GM23338 (cell line): ENCODE measurements around the gene TIE1. TPM values are rescaled to one million over a fixed set of nuclear protein-coding genes. Genes with fewer than 3 reads are reported as not detected.

Experiments used
- ATAC-seq: fragments of 200-7000 bp; cut with Tn5 transposase; 3 replicates; pipeline ENCODE4 v1.9.1; 2020
- DNase-seq: peaks from one replicate; pipeline ENCODE4 v3.0.0-alpha.2; 2015; ENCODE audit warnings: low spot score
- H2AFZ ChIP-seq: fragments of 200-600 bp; sonication (generic); 2 replicates; pipeline ENCODE4 v1.8.0; 2016; ENCODE audit warnings: antibody characterized with exemption, mild to moderate bottlenecking, moderate library complexity
- H3F3A ChIP-seq: fragments of 200-600 bp; sonication (generic); replicated peaks from 2 replicates; pipeline ENCODE4 v1.8.0; 2017; ENCODE audit warnings: antibody characterized with exemption, mixed run types, low read depth
- H3K27ac ChIP-seq: fragments of 200-600 bp; sonication (generic); 2 replicates; pipeline ENCODE4 v1.6.1; 2016; ENCODE audit warnings: low read depth
- H3K27me3 ChIP-seq: fragments of 200-600 bp; sonication (generic); 2 replicates; pipeline ENCODE4 v1.8.0; 2016; ENCODE audit warnings: mild to moderate bottlenecking, mixed run types, moderate library complexity; ENCODE audit not compliant: insufficient read depth
- H3K36me3 ChIP-seq: fragments of 200-600 bp; sonication (generic); 2 replicates; pipeline ENCODE4 v1.8.0; 2016; ENCODE audit warnings: mild to moderate bottlenecking; ENCODE audit not compliant: insufficient read depth
- H3K4me1 ChIP-seq: fragments of 200-600 bp; sonication (generic); 2 replicates; pipeline ENCODE4 v1.8.0; 2016; ENCODE audit warnings: mild to moderate bottlenecking, moderate library complexity; ENCODE audit not compliant: insufficient read depth
- H3K4me2 ChIP-seq: fragments of 200-600 bp; sonication (generic); 2 replicates; pipeline ENCODE4 v1.7.1; 2017; ENCODE audit warnings: mixed run types
- H3K4me3 ChIP-seq: fragments of 200-600 bp; sonication (generic); 2 replicates; pipeline ENCODE4 v1.6.1; 2016; ENCODE audit warnings: mixed run types
- H3K79me2 ChIP-seq: fragments of 200-600 bp; sonication (generic); replicated peaks from 2 replicates; pipeline ENCODE4 v1.8.0; 2017; ENCODE audit warnings: mild to moderate bottlenecking; ENCODE audit not compliant: insufficient read depth
- H3K9me2 ChIP-seq: fragments of 200-600 bp; sonication (generic); 2 replicates; pipeline ENCODE4 v1.8.0; 2017; ENCODE audit not compliant: insufficient read depth
- H4K20me1 ChIP-seq: fragments of 200-600 bp; sonication (generic); replicated peaks from 2 replicates; pipeline ENCODE4 v1.8.0; 2017; ENCODE audit warnings: mild to moderate bottlenecking; ENCODE audit not compliant: insufficient read depth
- H3K27ac Mint-ChIP-seq: 2 replicates; pipeline ENCODE4 v1.8.0; 2020; ENCODE audit warnings: inconsistent platforms, mild to moderate bottlenecking, moderate library complexity, mixed read lengths
- H3K27me3 Mint-ChIP-seq: 3 replicates; pipeline ENCODE4 v1.8.0; 2022; ENCODE audit warnings: low read depth, mild to moderate bottlenecking, moderate library complexity, mixed read lengths, inconsistent platforms; ENCODE audit not compliant: insufficient read depth, poor library complexity
- H3K36me3 Mint-ChIP-seq: 3 replicates; pipeline ENCODE4 v1.8.0; 2021; ENCODE audit warnings: low read depth, mild to moderate bottlenecking, inconsistent platforms, moderate library complexity, mixed read lengths
- H3K4me1 Mint-ChIP-seq: 3 replicates; pipeline ENCODE4 v1.8.0; 2020; ENCODE audit warnings: mild to moderate bottlenecking, inconsistent platforms, mixed read lengths
- H3K4me3 Mint-ChIP-seq: 3 replicates; pipeline ENCODE4 v1.8.0; 2021; ENCODE audit warnings: moderate library complexity, mild to moderate bottlenecking, inconsistent platforms, mixed read lengths
- H3K9me3 Mint-ChIP-seq: 3 replicates; pipeline ENCODE4 v1.8.0; 2020; ENCODE audit warnings: moderate library complexity, mild to moderate bottlenecking, inconsistent platforms, mixed read lengths
- CREB1 ChIP-seq: fragments of 250-450 bp; sonication (Bioruptor Pico); IDR thresholded peaks from 2 replicates; pipeline ENCODE4 v1.5.0; 2020; ENCODE audit warnings: low read depth, mild to moderate bottlenecking, moderate library complexity
- EZH2 ChIP-seq: fragments of 200-600 bp; sonication (generic); IDR thresholded peaks from one replicate; pipeline ENCODE4 v1.8.0; 2017; ENCODE audit warnings: antibody characterized with exemption, mild to moderate bottlenecking, low read depth; ENCODE audit not compliant: unreplicated experiment
- EZH2phosphoT487 ChIP-seq: fragments of 200-600 bp; sonication (generic); IDR thresholded peaks from one replicate; pipeline ENCODE4 v1.8.1; 2018; ENCODE audit warnings: antibody characterized with exemption; ENCODE audit not compliant: unreplicated experiment
- JUNB ChIP-seq: IDR thresholded peaks from one replicate; pipeline ENCODE4 v1.6.1; 2016; ENCODE audit warnings: antibody characterized with exemption; ENCODE audit not compliant: unreplicated experiment
- NANOG ChIP-seq: IDR thresholded peaks from 2 replicates; pipeline ENCODE4 v1.6.1; 2016; ENCODE audit warnings: antibody characterized with exemption, borderline replicate concordance
- POLR2AphosphoS5 ChIP-seq: IDR thresholded peaks from 2 replicates; pipeline ENCODE4 v1.6.1; 2016; ENCODE audit warnings: antibody characterized with exemption, low read depth
- STAT1 ChIP-seq: IDR thresholded peaks from one replicate; pipeline ENCODE4 v1.6.1; 2016; ENCODE audit warnings: antibody characterized with exemption; ENCODE audit not compliant: unreplicated experiment
- ZNF114 ChIP-seq: fragments of 250-450 bp; sonication (Bioruptor Pico); IDR thresholded peaks from 2 replicates; pipeline ENCODE4 v1.5.0; 2020; ENCODE audit warnings: mild to moderate bottlenecking, moderate library complexity
- ZNF331 ChIP-seq: fragments of 250-450 bp; sonication (Bioruptor Pico); IDR thresholded peaks from 2 replicates; pipeline ENCODE4 v1.5.0; 2020; ENCODE audit warnings: low read depth, mild to moderate bottlenecking, moderate library complexity
- polyA plus RNA-seq: library from polyadenylated mRNA; unstranded; fragments of >200 nt; fragmentation: Nextera tagmentation; extraction: Ambion mirVana; gene quantifications from 2 replicates; pipeline ENCODE4 v1.2.1, GENCODE V29; 2016
- total RNA-seq: library from RNA; depleted of rRNA; stranded (reverse); fragments of >200 nt; shearing (Covaris generic); gene quantifications from 2 replicates; pipeline ENCODE4 v1.2.3, GENCODE V29; 2014
- TF ChIP-seq, protein P1 (sequence below): IDR thresholded peaks from 2 replicates; pipeline ENCODE4 v1.6.1; 2016; ENCODE audit warnings: antibody characterized with exemption
- TF ChIP-seq, protein P2 (sequence below), 2 experiments: fragments of 200-600 bp in 1 of 2; sonication (generic) in 1 of 2; conservative IDR thresholded peaks; 2 replicates each; pipeline versions ENCODE4 v1.5.1 to v1.6.1; 2016 to 2017; ENCODE audit warnings: antibody characterized with exemption in 2 of 2, low read depth in 2 of 2, mild to moderate bottlenecking in 2 of 2, moderate library complexity in 1 of 2
- TF ChIP-seq, protein P3 (sequence below): fragments of 250-450 bp; sonication (Bioruptor Pico); IDR thresholded peaks from 2 replicates; pipeline ENCODE4 v1.5.0; 2020; ENCODE audit warnings: mild to moderate bottlenecking, moderate library complexity
- TF ChIP-seq, protein P4 (sequence below): IDR thresholded peaks from one replicate; pipeline ENCODE4 v1.6.1; 2018; ENCODE audit warnings: antibody characterized with exemption; ENCODE audit not compliant: unreplicated experiment

TIE1 gene
- total and polyA plus RNA-seq, 2 experiments from 2014 or later: 0.37 to 2.3 TPM

DNA sequence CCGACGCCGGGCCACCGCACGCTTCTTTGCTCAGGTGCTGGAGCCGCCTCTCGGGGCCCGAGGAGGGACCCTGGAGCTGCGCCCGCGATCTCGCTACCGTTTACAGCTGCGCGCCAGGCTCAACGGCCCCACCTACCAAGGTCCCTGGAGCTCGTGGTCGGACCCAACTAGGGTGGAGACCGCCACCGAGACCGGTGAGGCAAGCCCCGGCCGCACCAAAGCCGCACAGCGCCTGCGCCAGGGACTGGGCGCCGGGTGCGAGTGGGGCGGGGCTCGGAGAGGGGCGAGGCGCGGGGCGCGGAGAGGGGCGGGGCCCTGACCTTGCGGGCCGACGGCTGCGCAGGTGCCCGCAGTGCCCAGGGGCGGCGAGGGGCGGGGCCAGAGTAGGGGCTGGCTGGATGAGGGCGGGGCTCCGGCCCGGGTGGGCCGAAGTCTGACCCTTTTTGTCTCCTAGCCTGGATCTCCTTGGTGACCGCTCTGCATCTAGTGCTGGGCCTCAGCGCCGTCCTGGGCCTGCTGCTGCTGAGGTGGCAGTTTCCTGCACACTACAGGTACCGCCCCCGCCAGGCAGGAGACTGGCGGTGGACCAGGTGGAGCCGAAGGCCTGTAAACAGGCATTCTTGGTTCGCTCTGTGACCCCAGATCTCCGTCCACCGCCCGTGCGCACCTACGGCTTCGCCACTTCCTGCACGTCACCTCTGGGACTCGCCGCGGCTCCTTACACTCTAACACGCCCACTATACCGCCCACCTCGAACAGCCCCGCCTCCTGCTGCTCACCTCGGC lies 48.2 kb downstream of the TIE1 start:
- H3K4me3 ChIP-seq: peak overlapping the region; percentile 84
- Mint-ChIP-seq H3K36me3 (no peaks in the 10 kb centered on the region), H3K4me3 (peak overlapping the region; percentile 77), H3K4me1 (peaks cover 32% of the 10 kb centered on the region), H3K9me3 (no peaks in the 10 kb centered on the region), H3K27me3 (no peaks in the 10 kb centered on the region), H3K27ac (peak overlapping the region; percentile 99)
- peak overlapping the region; percentile 85 for H2AFZ ChIP-seq
- peaks cover 13% of the 10 kb centered on the region; the same call in 1 of the 2 replicates for H3F3A ChIP-seq
- H3K27ac ChIP-seq: peak overlapping the region; percentile 94
- peak overlapping the region; percentile 81 for H3K4me2 ChIP-seq
- DNase-seq: peak; percentile 96
- H3K9me2 ChIP-seq: no peaks in the 10 kb centered on the region
- no peaks in the 10 kb centered on the region for H4K20me1 ChIP-seq
- peak; percentile 86 for ATAC-seq
- H3K79me2 ChIP-seq: no peaks in the 10 kb centered on the region
- no peaks in the 10 kb centered on the region for H3K36me3 ChIP-seq
- H3K4me1 ChIP-seq: peaks cover 20% of the 10 kb centered on the region
- no peak for TF ChIP-seq ZNF114
- TF ChIP-seq CREB1 (CRISPR knock-in tag): peak; percentile 74
- TF ChIP-seq JUNB: no peak
- TF ChIP-seq ZNF331: no peak
- TF ChIP-seq NANOG: no peak
- TF ChIP-seq, protein P1, sequence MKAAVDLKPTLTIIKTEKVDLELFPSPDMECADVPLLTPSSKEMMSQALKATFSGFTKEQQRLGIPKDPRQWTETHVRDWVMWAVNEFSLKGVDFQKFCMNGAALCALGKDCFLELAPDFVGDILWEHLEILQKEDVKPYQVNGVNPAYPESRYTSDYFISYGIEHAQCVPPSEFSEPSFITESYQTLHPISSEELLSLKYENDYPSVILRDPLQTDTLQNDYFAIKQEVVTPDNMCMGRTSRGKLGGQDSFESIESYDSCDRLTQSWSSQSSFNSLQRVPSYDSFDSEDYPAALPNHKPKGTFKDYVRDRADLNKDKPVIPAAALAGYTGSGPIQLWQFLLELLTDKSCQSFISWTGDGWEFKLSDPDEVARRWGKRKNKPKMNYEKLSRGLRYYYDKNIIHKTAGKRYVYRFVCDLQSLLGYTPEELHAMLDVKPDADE: no peak
- TF ChIP-seq, protein P2, sequence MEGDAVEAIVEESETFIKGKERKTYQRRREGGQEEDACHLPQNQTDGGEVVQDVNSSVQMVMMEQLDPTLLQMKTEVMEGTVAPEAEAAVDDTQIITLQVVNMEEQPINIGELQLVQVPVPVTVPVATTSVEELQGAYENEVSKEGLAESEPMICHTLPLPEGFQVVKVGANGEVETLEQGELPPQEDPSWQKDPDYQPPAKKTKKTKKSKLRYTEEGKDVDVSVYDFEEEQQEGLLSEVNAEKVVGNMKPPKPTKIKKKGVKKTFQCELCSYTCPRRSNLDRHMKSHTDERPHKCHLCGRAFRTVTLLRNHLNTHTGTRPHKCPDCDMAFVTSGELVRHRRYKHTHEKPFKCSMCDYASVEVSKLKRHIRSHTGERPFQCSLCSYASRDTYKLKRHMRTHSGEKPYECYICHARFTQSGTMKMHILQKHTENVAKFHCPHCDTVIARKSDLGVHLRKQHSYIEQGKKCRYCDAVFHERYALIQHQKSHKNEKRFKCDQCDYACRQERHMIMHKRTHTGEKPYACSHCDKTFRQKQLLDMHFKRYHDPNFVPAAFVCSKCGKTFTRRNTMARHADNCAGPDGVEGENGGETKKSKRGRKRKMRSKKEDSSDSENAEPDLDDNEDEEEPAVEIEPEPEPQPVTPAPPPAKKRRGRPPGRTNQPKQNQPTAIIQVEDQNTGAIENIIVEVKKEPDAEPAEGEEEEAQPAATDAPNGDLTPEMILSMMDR (conservative IDR thresholded peaks at IDR 0.05; ENCODE audit: low read depth in 2 of 2): no peak
- TF ChIP-seq, protein P3, sequence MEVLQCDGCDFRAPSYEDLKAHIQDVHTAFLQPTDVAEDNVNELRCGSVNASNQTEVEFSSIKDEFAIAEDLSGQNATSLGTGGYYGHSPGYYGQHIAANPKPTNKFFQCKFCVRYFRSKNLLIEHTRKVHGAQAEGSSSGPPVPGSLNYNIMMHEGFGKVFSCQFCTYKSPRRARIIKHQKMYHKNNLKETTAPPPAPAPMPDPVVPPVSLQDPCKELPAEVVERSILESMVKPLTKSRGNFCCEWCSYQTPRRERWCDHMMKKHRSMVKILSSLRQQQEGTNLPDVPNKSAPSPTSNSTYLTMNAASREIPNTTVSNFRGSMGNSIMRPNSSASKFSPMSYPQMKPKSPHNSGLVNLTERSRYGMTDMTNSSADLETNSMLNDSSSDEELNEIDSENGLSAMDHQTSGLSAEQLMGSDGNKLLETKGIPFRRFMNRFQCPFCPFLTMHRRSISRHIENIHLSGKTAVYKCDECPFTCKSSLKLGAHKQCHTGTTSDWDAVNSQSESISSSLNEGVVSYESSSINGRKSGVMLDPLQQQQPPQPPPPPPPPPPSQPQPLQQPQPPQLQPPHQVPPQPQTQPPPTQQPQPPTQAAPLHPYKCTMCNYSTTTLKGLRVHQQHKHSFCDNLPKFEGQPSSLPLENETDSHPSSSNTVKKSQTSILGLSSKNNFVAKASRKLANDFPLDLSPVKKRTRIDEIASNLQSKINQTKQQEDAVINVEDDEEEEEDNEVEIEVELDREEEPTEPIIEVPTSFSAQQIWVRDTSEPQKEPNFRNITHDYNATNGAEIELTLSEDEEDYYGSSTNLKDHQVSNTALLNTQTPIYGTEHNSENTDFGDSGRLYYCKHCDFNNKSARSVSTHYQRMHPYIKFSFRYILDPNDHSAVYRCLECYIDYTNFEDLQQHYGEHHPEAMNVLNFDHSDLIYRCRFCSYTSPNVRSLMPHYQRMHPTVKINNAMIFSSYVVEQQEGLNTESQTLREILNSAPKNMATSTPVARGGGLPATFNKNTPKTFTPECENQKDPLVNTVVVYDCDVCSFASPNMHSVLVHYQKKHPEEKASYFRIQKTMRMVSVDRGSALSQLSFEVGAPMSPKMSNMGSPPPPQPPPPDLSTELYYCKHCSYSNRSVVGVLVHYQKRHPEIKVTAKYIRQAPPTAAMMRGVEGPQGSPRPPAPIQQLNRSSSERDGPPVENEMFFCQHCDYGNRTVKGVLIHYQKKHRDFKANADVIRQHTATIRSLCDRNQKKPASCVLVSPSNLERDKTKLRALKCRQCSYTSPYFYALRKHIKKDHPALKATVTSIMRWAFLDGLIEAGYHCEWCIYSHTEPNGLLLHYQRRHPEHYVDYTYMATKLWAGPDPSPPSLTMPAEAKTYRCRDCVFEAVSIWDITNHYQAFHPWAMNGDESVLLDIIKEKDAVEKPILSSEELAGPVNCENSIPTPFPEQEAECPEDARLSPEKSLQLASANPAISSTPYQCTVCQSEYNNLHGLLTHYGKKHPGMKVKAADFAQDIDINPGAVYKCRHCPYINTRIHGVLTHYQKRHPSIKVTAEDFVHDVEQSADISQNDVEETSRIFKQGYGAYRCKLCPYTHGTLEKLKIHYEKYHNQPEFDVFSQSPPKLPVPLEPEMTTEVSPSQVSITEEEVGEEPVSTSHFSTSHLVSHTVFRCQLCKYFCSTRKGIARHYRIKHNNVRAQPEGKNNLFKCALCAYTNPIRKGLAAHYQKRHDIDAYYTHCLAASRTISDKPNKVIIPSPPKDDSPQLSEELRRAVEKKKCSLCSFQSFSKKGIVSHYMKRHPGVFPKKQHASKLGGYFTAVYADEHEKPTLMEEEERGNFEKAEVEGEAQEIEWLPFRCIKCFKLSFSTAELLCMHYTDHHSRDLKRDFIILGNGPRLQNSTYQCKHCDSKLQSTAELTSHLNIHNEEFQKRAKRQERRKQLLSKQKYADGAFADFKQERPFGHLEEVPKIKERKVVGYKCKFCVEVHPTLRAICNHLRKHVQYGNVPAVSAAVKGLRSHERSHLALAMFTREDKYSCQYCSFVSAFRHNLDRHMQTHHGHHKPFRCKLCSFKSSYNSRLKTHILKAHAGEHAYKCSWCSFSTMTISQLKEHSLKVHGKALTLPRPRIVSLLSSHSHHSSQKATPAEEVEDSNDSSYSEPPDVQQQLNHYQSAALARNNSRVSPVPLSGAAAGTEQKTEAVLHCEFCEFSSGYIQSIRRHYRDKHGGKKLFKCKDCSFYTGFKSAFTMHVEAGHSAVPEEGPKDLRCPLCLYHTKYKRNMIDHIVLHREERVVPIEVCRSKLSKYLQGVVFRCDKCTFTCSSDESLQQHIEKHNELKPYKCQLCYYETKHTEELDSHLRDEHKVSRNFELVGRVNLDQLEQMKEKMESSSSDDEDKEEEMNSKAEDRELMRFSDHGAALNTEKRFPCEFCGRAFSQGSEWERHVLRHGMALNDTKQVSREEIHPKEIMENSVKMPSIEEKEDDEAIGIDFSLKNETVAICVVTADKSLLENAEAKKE (CRISPR knock-in tag): no peak
- no peak for TF ChIP-seq EZH2phosphoT487
- no peak for TF ChIP-seq EZH2
- no peak for TF ChIP-seq STAT1
- TF ChIP-seq POLR2AphosphoS5: peak; percentile 81
- TF ChIP-seq, protein P4, sequence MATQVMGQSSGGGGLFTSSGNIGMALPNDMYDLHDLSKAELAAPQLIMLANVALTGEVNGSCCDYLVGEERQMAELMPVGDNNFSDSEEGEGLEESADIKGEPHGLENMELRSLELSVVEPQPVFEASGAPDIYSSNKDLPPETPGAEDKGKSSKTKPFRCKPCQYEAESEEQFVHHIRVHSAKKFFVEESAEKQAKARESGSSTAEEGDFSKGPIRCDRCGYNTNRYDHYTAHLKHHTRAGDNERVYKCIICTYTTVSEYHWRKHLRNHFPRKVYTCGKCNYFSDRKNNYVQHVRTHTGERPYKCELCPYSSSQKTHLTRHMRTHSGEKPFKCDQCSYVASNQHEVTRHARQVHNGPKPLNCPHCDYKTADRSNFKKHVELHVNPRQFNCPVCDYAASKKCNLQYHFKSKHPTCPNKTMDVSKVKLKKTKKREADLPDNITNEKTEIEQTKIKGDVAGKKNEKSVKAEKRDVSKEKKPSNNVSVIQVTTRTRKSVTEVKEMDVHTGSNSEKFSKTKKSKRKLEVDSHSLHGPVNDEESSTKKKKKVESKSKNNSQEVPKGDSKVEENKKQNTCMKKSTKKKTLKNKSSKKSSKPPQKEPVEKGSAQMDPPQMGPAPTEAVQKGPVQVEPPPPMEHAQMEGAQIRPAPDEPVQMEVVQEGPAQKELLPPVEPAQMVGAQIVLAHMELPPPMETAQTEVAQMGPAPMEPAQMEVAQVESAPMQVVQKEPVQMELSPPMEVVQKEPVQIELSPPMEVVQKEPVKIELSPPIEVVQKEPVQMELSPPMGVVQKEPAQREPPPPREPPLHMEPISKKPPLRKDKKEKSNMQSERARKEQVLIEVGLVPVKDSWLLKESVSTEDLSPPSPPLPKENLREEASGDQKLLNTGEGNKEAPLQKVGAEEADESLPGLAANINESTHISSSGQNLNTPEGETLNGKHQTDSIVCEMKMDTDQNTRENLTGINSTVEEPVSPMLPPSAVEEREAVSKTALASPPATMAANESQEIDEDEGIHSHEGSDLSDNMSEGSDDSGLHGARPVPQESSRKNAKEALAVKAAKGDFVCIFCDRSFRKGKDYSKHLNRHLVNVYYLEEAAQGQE: no peak
- peaks cover 18% of the 10 kb centered on the region for H3K27me3 ChIP-seq
